GM03348 (cell line): ENCODE data around the gene NOTUM.
"Not testable (repeated sequence)": the region's sequence is repeated elsewhere in the genome, so short reads cannot be mapped to it uniquely, and the experiment has no call there.

Experiments used
- DNase-seq: peaks from one replicate; pipeline ENCODE4 v3.0.0; 2012; ENCODE audit warnings: low spot score

NOTUM gene

DNA sequence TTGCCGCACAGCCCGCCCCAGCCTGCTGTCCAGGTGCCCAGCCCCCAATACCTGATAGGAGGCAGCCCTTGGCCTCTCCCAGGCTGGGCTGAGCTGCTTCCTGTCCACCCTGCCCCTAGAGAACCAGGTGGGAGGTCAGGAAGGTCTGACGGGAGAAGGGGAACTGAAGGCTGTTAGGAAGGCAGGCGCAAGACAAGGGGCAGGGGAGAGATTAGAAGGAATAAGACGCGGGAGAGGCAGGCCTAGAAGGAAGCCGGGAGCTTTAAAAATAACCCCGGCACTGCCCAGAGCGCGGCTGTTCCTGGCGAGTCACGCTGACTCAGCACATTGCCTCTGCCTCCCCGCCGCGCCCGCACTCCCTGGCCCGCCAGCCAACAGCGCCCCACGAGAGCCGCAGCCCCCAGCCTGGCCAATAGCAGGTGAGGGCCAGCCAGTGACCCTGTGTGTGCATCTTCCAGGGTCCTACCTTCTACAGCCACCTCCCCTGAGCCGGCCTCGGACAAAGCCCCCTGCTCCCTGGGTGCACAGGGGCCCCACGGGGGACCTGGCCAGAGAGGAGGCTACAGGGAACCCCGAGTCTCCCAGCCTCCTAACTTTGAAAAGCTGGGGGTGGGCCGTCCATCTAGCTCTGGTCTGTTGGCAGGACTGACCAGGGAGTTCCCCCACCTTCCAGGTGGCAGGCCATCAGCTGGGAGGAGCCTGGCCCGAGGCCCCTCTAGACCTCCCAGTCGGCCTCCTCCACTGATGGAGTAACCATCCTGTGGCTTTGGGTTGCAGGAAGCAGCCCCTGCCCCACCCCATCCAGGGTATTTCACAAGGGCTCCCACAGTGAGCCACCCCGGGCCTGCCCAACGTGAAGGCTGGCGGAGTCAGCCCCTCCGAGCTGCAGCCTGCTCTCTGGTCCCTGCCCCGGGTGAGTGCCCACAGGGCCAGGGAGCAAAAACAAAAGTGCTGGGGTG lies 37.4 kb downstream of the NOTUM start:
- DNase-seq: peak; percentile 85

GRCh38 chr17:81922566-81923301 lies 38.3 kb downstream of the NOTUM start:
- DNase-seq: no peak

GRCh38 chr17:81921996-81922565 lies 38.9 kb downstream of the NOTUM start:
- no peak for DNase-seq

DNA sequence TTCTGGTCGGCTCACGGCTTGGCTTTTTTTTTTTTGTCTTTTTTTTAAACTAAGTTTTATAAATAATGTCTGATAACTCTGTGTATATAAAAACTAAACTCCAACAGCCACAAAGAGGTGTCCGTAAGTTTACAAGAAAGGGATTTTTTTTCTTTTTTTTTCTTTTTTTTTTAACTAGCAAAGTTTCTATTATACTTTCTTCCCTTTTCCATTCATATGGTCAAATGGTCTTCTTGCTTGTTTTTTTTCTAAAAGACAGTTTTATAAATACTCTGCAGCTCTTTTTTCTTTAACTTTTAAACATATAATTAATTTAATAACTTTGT lies 39.5 kb downstream of the NOTUM start:
- DNase-seq: no peak

DNA sequence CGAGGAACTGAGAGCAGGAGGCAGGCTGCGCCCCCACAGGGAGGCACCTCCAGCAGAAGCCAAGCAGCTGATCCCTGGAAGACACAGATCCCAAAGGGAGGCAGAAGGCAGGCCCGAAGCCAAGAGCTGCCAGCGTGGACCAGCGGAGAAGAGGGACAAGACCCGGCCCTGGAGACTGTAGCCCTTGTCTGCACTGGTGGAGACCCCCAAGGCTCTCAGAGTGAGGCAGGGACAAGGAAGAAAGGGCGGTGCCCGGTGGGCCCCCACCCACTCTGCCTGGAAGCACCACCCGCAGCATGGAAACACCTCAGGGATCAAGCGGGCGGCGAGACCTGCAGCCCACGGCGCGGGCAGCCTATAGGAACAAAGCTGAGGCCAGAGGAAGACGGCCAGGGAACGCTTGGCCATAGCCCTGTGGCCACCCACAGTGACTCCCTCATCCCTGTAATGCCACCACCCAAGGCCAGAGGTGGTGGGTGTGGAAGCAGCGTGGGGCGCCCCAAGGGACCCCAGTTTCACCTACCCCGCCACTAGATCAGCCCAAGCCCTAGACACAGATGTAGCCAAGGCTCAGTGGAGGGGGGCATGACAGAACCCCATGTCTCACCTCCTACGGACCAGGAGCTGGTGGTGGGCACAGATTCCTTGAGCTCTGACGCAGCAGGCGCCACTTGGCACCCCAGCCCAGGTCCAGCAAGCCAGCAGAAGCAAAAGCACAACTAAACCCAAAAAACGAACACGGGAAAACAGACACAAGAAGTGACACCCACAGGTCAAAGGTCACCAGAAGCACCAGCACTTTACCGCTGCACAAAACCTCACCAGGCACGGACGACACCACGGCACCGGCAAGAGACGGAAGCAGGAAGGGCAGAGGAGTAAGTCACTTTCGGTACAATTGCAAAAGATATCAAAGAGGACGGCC lies 40.1 kb downstream of the NOTUM start:
- DNase-seq: no peak

DNA sequence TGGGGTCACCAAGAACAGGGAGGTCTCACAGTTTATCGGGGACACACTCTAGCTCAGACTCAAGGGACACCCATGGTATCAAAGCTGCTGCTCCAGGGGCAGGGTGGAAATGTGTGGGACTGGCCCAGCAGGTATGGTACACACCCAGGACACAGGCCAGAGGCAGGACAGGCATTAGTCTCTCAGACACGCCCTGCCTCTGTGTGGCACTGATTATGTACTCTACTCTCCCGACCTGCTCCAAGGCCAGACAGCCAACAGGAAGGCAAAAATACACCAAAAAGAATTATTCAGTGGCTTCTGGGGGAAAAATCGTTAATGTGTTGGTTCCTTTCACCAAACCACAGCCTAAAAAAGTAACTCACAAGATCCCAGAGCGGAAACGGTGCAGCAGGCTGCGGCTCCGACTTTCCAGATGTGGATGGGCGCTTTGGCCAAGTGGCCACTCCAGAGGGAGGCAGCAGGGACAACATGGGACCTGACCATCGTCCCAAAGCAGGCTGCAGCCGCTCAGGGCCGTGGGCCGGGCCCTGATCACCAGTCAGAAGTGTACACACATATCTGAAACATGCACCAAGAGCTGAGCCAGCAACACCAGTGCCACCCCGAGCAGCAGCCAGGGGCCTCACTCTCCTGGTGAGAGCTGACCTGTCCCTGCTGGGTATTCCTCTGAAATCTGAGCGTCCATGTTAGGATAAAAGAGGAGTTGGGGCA lies 42.0 kb downstream of the NOTUM start:
- DNase-seq: no peak

GRCh38 chr17:81918333-81918669 lies 42.7 kb downstream of the NOTUM start:
- not testable (repeated sequence) for DNase-seq

DNA sequence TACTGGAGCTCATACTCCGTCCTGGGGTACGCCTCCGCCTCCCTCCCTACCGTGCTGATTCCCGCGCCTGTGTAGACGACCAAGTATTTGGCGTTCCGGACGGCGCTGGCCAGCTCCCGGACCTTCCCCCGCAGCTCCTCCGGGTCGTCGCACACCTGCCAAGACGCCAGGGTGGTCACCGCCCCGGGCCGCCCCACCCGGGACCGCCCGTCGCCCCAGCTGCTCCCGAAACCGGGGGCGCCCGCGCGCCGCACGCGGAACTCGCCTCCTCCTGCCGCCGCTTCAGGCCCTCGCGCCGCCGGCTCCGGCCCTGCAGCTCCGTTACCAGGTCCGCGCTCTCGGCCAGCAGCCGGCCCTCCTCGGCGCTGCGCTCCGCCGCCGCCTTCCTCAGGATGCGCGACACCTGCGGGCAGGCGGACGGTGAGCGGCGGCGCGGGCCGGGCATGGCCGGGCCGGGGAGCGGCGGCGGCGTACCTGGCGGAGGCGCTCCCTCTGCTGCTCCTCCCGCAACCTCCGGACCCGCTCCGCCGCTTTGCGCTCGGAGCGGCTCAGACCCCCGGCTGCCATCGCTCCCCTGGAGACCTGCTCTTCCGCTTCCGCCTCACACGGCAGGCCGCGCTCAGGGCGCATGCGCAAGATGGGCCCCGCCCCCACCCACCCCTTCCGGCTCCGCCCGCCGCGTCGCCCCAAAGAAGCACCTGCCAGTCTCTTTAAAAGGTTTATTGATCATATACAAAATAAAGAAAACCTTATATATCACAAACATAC lies 43.2 kb downstream of the NOTUM start, which contains the start of gene SIRT7:
Gene SIRT7 (minus strand): TSS at position 612 of the 768 bp plus-strand sequence. CDS start 45 bp downstream, at position 567.
- peak; percentile 97 for DNase-seq

- DNase-seq: no peak
These were observed 44.6 kb downstream of the NOTUM start for GRCh38 chr17:81916234-81917001.

DNA sequence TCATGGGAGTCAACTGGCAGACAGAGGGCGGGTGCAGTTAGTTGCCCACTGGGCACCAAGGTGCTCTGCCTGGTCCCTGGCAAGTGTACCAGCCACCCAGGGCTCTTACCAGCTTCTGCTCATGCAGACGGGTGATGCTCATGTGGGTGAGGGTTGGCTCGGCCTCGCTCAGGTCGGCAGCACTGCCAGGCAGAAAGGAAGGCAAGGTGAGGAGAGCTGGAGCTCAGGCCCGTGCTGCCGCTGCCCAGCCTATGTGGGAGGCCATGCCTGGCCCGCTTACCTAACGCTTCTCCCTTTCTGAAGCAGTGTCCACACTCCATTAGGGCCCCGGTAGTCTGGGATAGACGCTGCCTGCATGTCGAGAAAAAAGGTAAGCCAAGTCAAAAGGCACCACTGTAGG lies 45.7 kb downstream of the NOTUM start:
- no peak for DNase-seq

DNA sequence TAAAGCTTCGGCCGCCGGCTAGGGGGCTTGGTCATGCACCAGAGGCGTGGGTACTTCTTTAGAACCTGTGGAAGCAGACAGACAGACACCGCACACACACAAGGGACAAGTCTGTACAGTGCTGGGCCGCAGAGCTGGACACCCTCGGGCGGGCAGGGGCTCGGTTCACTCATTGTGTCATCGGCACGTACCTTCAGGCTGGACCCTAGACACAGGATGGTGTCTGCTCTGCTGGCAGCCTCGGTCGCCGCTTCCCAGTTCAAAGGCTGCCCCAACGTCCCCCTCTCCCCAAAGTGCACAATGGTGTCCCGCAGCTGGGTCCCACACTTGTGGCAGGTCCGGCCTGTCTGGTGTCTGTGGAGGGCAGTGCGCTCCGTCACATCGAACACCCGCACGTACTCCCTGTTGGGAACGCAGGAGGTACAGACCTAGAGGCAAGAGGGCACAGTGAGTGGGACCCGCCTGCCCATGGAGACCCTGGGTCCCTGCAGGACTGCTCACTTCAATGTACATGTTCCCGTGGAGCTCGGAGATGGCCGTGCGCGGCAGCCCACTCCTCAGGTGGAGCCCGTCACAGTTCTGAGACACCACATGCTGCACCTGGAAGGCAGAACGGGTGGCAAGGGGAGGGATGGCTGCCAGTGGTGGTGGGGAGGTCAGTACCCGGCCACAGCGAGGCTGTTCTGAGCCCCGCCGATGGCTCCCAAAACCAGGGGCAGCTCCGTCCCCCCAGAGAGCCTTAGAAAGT lies 46.7 kb downstream of the NOTUM start:
- DNase-seq: no peak

DNA sequence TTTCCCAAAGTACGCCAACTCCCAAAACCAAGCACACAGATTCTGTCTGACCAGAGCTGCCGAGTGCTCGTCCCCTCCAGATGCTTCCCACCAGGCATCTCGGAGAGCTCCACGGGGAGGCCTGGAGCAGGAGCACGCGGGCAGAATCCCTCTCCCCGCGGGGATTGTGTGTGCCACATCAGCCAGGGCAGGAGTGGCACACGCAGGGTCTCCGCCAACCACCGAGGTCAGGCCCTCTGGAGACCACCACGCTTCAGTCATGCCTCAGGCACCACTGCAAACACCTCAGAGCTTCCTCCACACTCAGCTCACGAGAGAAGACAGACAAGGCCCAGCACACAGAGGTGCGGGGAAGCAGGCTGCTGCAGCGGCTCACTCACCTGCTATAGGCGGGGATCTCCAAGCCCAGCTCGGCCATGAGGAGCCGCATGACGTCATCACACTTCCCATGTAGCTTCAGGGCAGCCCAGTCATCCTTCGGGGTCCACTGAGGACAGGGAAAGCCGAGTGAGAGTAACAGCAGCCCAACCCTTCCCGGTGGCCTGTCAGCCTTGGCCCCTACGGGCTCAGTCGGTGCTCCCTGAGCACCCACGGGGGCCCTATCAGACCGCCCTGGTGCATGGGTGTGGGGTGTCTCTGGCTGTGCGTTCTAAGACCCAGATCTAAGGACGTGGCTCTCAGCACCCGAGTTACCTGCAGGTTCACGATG lies 47.4 kb downstream of the NOTUM start:
- DNase-seq: no peak

- DNase-seq: no peak
These were observed 48.3 kb downstream of the NOTUM start for GRCh38 chr17:81912441-81913309.

DNA sequence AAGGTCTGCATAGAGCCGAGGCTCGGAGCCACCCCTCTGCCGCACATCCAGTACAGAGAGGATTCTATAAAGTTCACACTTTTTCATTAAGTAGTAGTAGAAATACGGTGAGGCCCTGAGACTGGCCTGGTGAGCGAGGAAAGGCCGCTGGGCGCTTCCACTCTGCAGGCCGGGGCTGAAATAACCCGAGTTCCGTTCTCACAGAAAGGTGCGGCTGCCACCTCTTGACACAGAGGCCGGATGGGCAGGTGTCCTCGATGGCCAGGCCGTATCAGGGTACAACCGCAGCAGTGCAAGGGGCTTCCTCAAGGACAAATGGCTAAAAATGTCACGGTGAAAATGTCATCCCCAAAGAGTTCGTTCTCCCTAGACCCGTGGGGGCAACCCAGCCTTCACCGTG lies 49.0 kb downstream of the NOTUM start:
- DNase-seq: no peak

- DNase-seq: peak; percentile 99
These were observed 49.6 kb downstream of the NOTUM start, which contains the start of gene PCYT2 for GRCh38 chr17:81911277-81911961. Gene PCYT2, minus strand, starts transcription at chr17:81911399. Its CDS starts 44 bp downstream, at chr17:81911355.

- DNase-seq: no peak
These were observed 50.1 kb downstream of the NOTUM start for GRCh38 chr17:81910840-81911276.
